ENCODE results near the gene RGSL1.

GRCh38 chr1:182438326-182438725 is 11.6 kb upstream of the RGSL1 start:
- TF ChIP-seq CTCF (IDR thresholded peaks at IDR 0.05; ENCODE audit: low read depth, low read length, poor library complexity, severe bottlenecking) (no peak), EZH2phosphoT487 (IDR thresholded peaks at IDR 0.05; ENCODE audit: borderline replicate concordance, low read length) (no peak)
